Ammon's horn (tissue), 1 donor: ENCODE data around the gene DNM3.
A peak's percentile ranks its signal among the peaks of the same experiment; 100 is the strongest.
"Not testable (repeated sequence)": the region's sequence is repeated elsewhere in the genome, so short reads cannot be mapped to it uniquely, and the experiment has no call there.

ENCODE experiments used
- DNase-seq: peaks from one replicate; pipeline ENCODE4 v3.0.0-alpha.2; 2016; ENCODE audit warnings: low spot score

The DNM3 gene

GRCh38 chr1:172427191-172427590 lies 585.9 kb downstream of the DNM3 start:
- no peak for DNase-seq

GRCh38 chr1:172429331-172430127 lies 588.2 kb downstream of the DNM3 start:
- DNase-seq = peak; percentile 73

GRCh38 chr1:172430128-172430454 lies 588.8 kb downstream of the DNM3 start:
- DNase-seq = no peak

GRCh38 chr1:172431204-172431603 lies 589.9 kb downstream of the DNM3 start:
- no peak for DNase-seq

GRCh38 chr1:172431721-172432192 lies 590.5 kb downstream of the DNM3 start:
- no peak for DNase-seq

- DNase-seq = not testable (repeated sequence)
These were observed 595.9 kb downstream of the DNM3 start for GRCh38 chr1:172437183-172437582.

GRCh38 chr1:172442404-172442803 lies 601.1 kb downstream of the DNM3 start:
- DNase-seq = no peak

GRCh38 chr1:172442843-172443565 lies 601.7 kb downstream of the DNM3 start:
- DNase-seq = no peak

GRCh38 chr1:172443666-172444453 lies 602.6 kb downstream of the DNM3 start, which contains the start of gene PIGC:
Gene PIGC (minus strand): TSS chr1:172444069. CDS start chr1:172442622, 1,447 bp downstream.
- DNase-seq = peak; percentile 95

- no peak for DNase-seq
These were observed 605.2 kb downstream of the DNM3 start for GRCh38 chr1:172446547-172446946.

- no peak for DNase-seq
These were observed 606.3 kb downstream of the DNM3 start for GRCh38 chr1:172447641-172448040.

- DNase-seq = no peak
These were observed 607.8 kb downstream of the DNM3 start for GRCh38 chr1:172448995-172449584.

- DNase-seq = peak; percentile 56
These were observed 608.6 kb downstream of the DNM3 start for GRCh38 chr1:172449585-172450523.

- DNase-seq = no peak
These were observed 609.2 kb downstream of the DNM3 start for GRCh38 chr1:172450524-172450885.

GRCh38 chr1:172451002-172451443 lies 609.7 kb downstream of the DNM3 start:
- DNase-seq = no peak

- DNase-seq = no peak
These were observed 611.3 kb downstream of the DNM3 start for GRCh38 chr1:172452536-172453152.

- no peak for DNase-seq
These were observed 611.9 kb downstream of the DNM3 start for GRCh38 chr1:172453153-172453545.

- no peak for DNase-seq
These were observed 612.3 kb downstream of the DNM3 start for GRCh38 chr1:172453607-172454006.

GRCh38 chr1:172455451-172455850 lies 614.2 kb downstream of the DNM3 start:
- DNase-seq = no peak

GRCh38 chr1:172456344-172456769 lies 615.1 kb downstream of the DNM3 start:
- DNase-seq = no peak
